ENCODE results near the gene RPS27L.

DNA sequence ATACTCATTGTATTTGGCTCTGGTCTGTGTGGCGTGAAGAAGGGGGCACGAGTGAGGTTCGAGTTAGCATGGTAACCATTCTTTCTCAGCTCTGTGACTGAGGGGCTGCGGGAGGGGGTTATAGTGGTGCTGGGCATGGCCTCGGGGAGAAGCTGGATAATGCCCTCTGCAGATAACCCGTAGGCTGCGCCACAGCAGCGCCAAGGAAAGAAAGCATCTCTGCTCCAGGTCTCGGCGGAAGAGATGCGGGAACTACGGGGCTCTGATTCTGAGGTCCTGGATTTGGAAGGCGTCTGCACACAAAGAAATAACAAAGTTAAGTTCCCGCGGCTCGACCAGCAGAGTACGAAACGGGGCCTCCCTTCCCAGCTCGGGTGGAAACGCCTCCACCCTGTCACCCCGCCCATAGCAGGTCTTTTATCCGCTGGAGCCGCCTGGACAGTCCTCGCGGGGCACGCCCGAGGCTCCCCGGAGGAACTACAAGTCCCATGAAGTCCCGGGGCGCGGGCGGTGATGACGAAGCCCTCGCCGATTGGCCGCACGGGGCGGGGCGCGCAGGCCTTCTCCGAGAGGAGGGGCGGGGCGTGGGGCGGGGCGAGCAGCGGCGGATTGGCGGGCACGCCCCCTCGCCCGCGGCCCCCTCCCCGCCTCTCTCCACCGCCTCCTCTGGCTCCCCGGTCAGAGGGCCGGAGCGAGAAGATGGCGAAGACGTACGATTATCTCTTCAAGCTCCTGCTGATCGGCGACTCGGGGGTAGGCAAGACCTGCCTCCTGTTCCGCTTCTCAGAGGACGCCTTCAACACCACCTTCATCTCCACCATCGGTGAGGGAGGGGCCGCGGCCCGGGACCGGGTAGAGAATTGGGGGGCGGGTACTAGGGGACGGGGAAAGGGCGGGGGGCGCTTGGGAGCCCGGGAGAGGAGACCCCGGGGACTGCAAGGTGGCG is 31.9 kb upstream of the RPS27L start, which contains the start of gene RAB8B:
- TF ChIP-seq, protein P1, sequence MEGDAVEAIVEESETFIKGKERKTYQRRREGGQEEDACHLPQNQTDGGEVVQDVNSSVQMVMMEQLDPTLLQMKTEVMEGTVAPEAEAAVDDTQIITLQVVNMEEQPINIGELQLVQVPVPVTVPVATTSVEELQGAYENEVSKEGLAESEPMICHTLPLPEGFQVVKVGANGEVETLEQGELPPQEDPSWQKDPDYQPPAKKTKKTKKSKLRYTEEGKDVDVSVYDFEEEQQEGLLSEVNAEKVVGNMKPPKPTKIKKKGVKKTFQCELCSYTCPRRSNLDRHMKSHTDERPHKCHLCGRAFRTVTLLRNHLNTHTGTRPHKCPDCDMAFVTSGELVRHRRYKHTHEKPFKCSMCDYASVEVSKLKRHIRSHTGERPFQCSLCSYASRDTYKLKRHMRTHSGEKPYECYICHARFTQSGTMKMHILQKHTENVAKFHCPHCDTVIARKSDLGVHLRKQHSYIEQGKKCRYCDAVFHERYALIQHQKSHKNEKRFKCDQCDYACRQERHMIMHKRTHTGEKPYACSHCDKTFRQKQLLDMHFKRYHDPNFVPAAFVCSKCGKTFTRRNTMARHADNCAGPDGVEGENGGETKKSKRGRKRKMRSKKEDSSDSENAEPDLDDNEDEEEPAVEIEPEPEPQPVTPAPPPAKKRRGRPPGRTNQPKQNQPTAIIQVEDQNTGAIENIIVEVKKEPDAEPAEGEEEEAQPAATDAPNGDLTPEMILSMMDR (IDR thresholded peaks at IDR 0.05; ENCODE audit: low read depth, low read length), result no peak
- TF ChIP-seq EZH2phosphoT487 (IDR thresholded peaks at IDR 0.05; ENCODE audit: low read depth), result no peak
